K562 (cell line): ENCODE data around the gene CGREF1. TPM values are rescaled to one million over a fixed set of nuclear protein-coding genes. Genes with fewer than 3 reads are reported as not detected.
A peak's percentile ranks its signal among the peaks of the same experiment; 100 is the strongest.

Experiments
- ARID3B ChIP-seq: fragments of 250-450 bp; sonication (Bioruptor Pico); IDR thresholded peaks from 2 replicates; pipeline ENCODE4 v1.4.0; 2020; ENCODE audit warnings: borderline replicate concordance
- ARNT ChIP-seq, 2 experiments: fragments of 450-650 bp; IDR thresholded peaks; 2 replicates each; pipeline ENCODE4 v1.6.1; 2016; ENCODE audit warnings: mild to moderate bottlenecking in 1 of 2
- BRD9 ChIP-seq: fragments of 450-650 bp; IDR thresholded peaks from 2 replicates; pipeline ENCODE4 v1.6.1; 2018; ENCODE audit warnings: low read depth; ENCODE audit not compliant: partially characterized antibody
- CREM ChIP-seq: IDR thresholded peaks from 2 replicates; pipeline ENCODE4 v1.6.1; 2014; ENCODE audit warnings: antibody characterized with exemption, low read depth
- CTBP1 ChIP-seq: fragments of 450-650 bp; IDR thresholded peaks from 2 replicates; pipeline ENCODE4 v1.6.1; 2016; ENCODE audit warnings: borderline replicate concordance
- DLX4 ChIP-seq: fragments of 250-450 bp; sonication (Bioruptor Pico); IDR thresholded peaks from 2 replicates; pipeline ENCODE4 v1.6.1; 2021; ENCODE audit warnings: mild to moderate bottlenecking
- E2F4 ChIP-seq: sonication (generic); formaldehyde crosslinking; IDR thresholded peaks from 2 replicates; pipeline ENCODE4 v1.8.0; 2022; ENCODE audit warnings: mild to moderate bottlenecking, low read depth, missing genetic modification reagents
- E4F1 ChIP-seq: fragments of 250-450 bp; sonication (Bioruptor Pico); IDR thresholded peaks from 2 replicates; pipeline ENCODE4 v1.5.0; 2021; ENCODE audit warnings: mild to moderate bottlenecking, borderline replicate concordance
- FIP1L1 ChIP-seq: fragments of 200-400 bp; formaldehyde crosslinking; IDR thresholded peaks from 2 replicates; pipeline ENCODE4 v1.6.1; 2018; ENCODE audit warnings: mild to moderate bottlenecking, low read depth, low read length; ENCODE audit not compliant: poor library complexity, severe bottlenecking
- FOXJ2 ChIP-seq: fragments of 200-800 bp; sonication (Bioruptor generic); IDR thresholded peaks from 2 replicates; pipeline ENCODE4 v1.6.1; 2016; ENCODE audit warnings: missing genetic modification characterization, missing compliant biosample characterization
- GMEB1 ChIP-seq: fragments of 250-450 bp; sonication (Bioruptor Pico); IDR thresholded peaks from 2 replicates; pipeline ENCODE4 v1.4.0; 2020; ENCODE audit warnings: mild to moderate bottlenecking
- ILF3 ChIP-seq: fragments of 450-650 bp; IDR thresholded peaks from 2 replicates; pipeline ENCODE4 v1.6.1; 2018; ENCODE audit warnings: antibody characterized with exemption, mild to moderate bottlenecking, moderate library complexity, borderline replicate concordance
- KAT7 ChIP-seq: sonication (generic); formaldehyde crosslinking; IDR thresholded peaks from 2 replicates; pipeline ENCODE4 v1.8.0; 2022; ENCODE audit warnings: missing genetic modification reagents, mild to moderate bottlenecking, borderline replicate concordance
- NFIC ChIP-seq: fragments of 450-650 bp; IDR thresholded peaks from 2 replicates; pipeline ENCODE4 v1.6.1; 2017; ENCODE audit warnings: mild to moderate bottlenecking, inconsistent platforms
- SMAD2 ChIP-seq: fragments of 150-350 bp; IDR thresholded peaks from 2 replicates; pipeline ENCODE4 v1.6.1; 2014; ENCODE audit warnings: low read depth, mild to moderate bottlenecking, low read length
- THRB ChIP-seq: fragments of 450-650 bp; formaldehyde crosslinking; conservative IDR thresholded peaks from 2 replicates; pipeline ENCODE4 v1.4.0; 2022; ENCODE audit warnings: mild to moderate bottlenecking, missing genetic modification characterization
- USF2 ChIP-seq: sonication (generic); formaldehyde crosslinking; IDR thresholded peaks from 2 replicates; pipeline ENCODE4 v1.5.0; 2020; ENCODE audit warnings: missing genetic modification reagents
- ZNF224 ChIP-seq: sonication (generic); formaldehyde crosslinking; IDR thresholded peaks from 2 replicates; pipeline ENCODE4 v1.8.0; 2022; ENCODE audit warnings: mild to moderate bottlenecking, missing genetic modification reagents
- polyA plus RNA-seq, 8 experiments: library from polyadenylated mRNA; depleted of rRNA in 4 of 8; stranded (reverse) in 5 of 8; unstranded in 3 of 8; fragments of >200 nt; fragmentation: Nextera tagmentation in 2 of 8; fragmentation: Illumina TruSeq in 1 of 8; extraction: Ambion mirVana in 2 of 8; extraction: Trizol in 1 of 8; gene quantifications; 2 replicates each; pipeline versions ENCODE4 v1.2.1 to v1.2.3, GENCODE V29; 2011 to 2014; ENCODE audit warnings: inconsistent platforms in 1 of 8, missing spikeins in 1 of 8
- total RNA-seq, 7 experiments: library from RNA; depleted of rRNA in 6 of 7; stranded (reverse); fragments of >200 nt in 6 of 7; fragmentation: Illumina TruSeq in 2 of 7; extraction: Trizol in 2 of 7; gene quantifications; 2 replicates each; pipeline versions ENCODE4 v1.2.1 to v1.2.3, GENCODE V29; 2011 to 2021; ENCODE audit warnings: low replicate concordance in 1 of 7

Gene CGREF1
- total and polyA plus RNA-seq, 9 of the 15 experiments (the other 6 are each of a cell fraction or from before 2014, with no cell fraction given): 0.07 to 0.50 (median 0.37) TPM

- TF ChIP-seq E2F4 (CRISPR knock-in tag) (peak; percentile 96), ZNF224 (no peak), DLX4 (CRISPR knock-in tag) (no peak), SMAD2 (no peak), ILF3 (no peak), KAT7 (CRISPR knock-in tag) (no peak), FOXJ2 (no peak), THRB (CRISPR knock-in tag) (no peak), USF2 (CRISPR knock-in tag) (peak; percentile 85), CREM (peak; percentile 93), E4F1 (CRISPR knock-in tag) (no peak), ARNT (IDR thresholded peaks at IDR 0.05) (no peak), FIP1L1 (peak; percentile 59), ARID3B (CRISPR knock-in tag) (no peak), GMEB1 (CRISPR knock-in tag) (peak; percentile 81), NFIC (peak; percentile 45), BRD9 (peak; percentile 56), CTBP1 (peak; percentile 63; the same call in 1 of the 2 replicates)
These were observed 32.7 kb downstream of the CGREF1 start (continued) for GRCh38 chr2:27086090-27086723.
